ENCODE measurements around the gene ULK3.

ULK3 gene

GRCh38 chr15:74857082-74857655 is 14.2 kb upstream of the ULK3 start:
- Histone ChIP-seq H3K27ac (ENCODE audit: low read length) (no peak overlapping the region), H3K4me2 (ENCODE audit: insufficient read depth, low read length) (no peak overlapping the region), H3K27me3 (ENCODE audit: insufficient read depth, low read length, poor library complexity) (no peaks in the 10 kb centered on the region), H3K9ac (ENCODE audit: low read depth, low read length) (no peak overlapping the region), H2AFZ (ENCODE audit: low read depth, low read length) (no peak overlapping the region), H3K4me3 (ENCODE audit: low read depth in 1 of 2, low read length in 2 of 2) (no peak overlapping the region), H3K9me3 (ENCODE audit: insufficient read depth, low read length, severe bottlenecking) (no peaks in the 10 kb centered on the region), H3K79me2 (ENCODE audit: insufficient read depth, low read length) (peaks cover 43% of the 10 kb centered on the region), H3K36me3 (ENCODE audit: insufficient read depth, low read length) (peaks cover 32% of the 10 kb centered on the region), H4K20me1 (ENCODE audit: insufficient read depth, low read length) (peaks cover 13% of the 10 kb centered on the region; the same call in 1 of the 2 replicates), H3K4me1 (ENCODE audit: insufficient read depth, low read length) (no peaks in the 10 kb centered on the region)
- DNase-seq: no peak
- TF ChIP-seq EZH2 (IDR thresholded peaks at IDR 0.05; ENCODE audit: borderline replicate concordance, low read depth, low read length, severe bottlenecking) (no peak), CTCF (IDR thresholded peaks at IDR 0.05; ENCODE audit: borderline replicate concordance, extremely low read depth, low read length, poor library complexity, severe bottlenecking) (no peak)
- no peak for ATAC-seq (ENCODE audit: insufficient read depth, low read depth)

- no peaks in the 10 kb centered on the region for H3K4me1 ChIP-seq (ENCODE audit: insufficient read depth, low read length)
- H3K79me2 ChIP-seq (ENCODE audit: insufficient read depth, low read length): peaks cover 41% of the 10 kb centered on the region
- H3K9ac ChIP-seq (ENCODE audit: low read depth, low read length): no peak overlapping the region
- H3K4me2 ChIP-seq (ENCODE audit: insufficient read depth, low read length): no peak overlapping the region
- no peaks in the 10 kb centered on the region for H3K27me3 ChIP-seq (ENCODE audit: insufficient read depth, low read length, poor library complexity)
- H3K27ac ChIP-seq (ENCODE audit: low read length): no peak overlapping the region
- DNase-seq: no peak
- no peak for ATAC-seq (ENCODE audit: insufficient read depth, low read depth)
- no peak overlapping the region for H3K4me3 ChIP-seq (ENCODE audit: low read depth in 1 of 2, low read length in 2 of 2)
- peaks cover 13% of the 10 kb centered on the region; the same call in 1 of the 2 replicates for H4K20me1 ChIP-seq (ENCODE audit: insufficient read depth, low read length)
- TF ChIP-seq EZH2 (IDR thresholded peaks at IDR 0.05; ENCODE audit: borderline replicate concordance, low read depth, low read length, severe bottlenecking): no peak
- no peak for TF ChIP-seq CTCF (IDR thresholded peaks at IDR 0.05; ENCODE audit: borderline replicate concordance, extremely low read depth, low read length, poor library complexity, severe bottlenecking)
- no peaks in the 10 kb centered on the region for H3K9me3 ChIP-seq (ENCODE audit: insufficient read depth, low read length, severe bottlenecking)
- H2AFZ ChIP-seq (ENCODE audit: low read depth, low read length): no peak overlapping the region
- H3K36me3 ChIP-seq (ENCODE audit: insufficient read depth, low read length): peaks cover 38% of the 10 kb centered on the region
Measured at GRCh38 chr15:74856537-74856936, 13.6 kb upstream of the ULK3 start.

GRCh38 chr15:74855857-74856256 is 12.9 kb upstream of the ULK3 start:
- Histone ChIP-seq H3K9ac (ENCODE audit: low read depth, low read length) (no peak overlapping the region), H3K27me3 (ENCODE audit: insufficient read depth, low read length, poor library complexity) (no peaks in the 10 kb centered on the region), H3K36me3 (ENCODE audit: insufficient read depth, low read length) (peaks cover 45% of the 10 kb centered on the region), H3K9me3 (ENCODE audit: insufficient read depth, low read length, severe bottlenecking) (no peaks in the 10 kb centered on the region), H3K4me1 (ENCODE audit: insufficient read depth, low read length) (no peaks in the 10 kb centered on the region), H3K4me3 (ENCODE audit: low read depth in 1 of 2, low read length in 2 of 2) (no peak overlapping the region), H2AFZ (ENCODE audit: low read depth, low read length) (no peak overlapping the region), H4K20me1 (ENCODE audit: insufficient read depth, low read length) (peaks cover 13% of the 10 kb centered on the region; the same call in 1 of the 2 replicates), H3K27ac (ENCODE audit: low read length) (no peak overlapping the region), H3K79me2 (ENCODE audit: insufficient read depth, low read length) (peaks cover 36% of the 10 kb centered on the region), H3K4me2 (ENCODE audit: insufficient read depth, low read length) (no peak overlapping the region)
- no peak for TF ChIP-seq CTCF (IDR thresholded peaks at IDR 0.05; ENCODE audit: borderline replicate concordance, extremely low read depth, low read length, poor library complexity, severe bottlenecking)
- TF ChIP-seq EZH2 (IDR thresholded peaks at IDR 0.05; ENCODE audit: borderline replicate concordance, low read depth, low read length, severe bottlenecking): no peak
- ATAC-seq (ENCODE audit: insufficient read depth, low read depth): no peak
- DNase-seq: no peak
